ENCODE data around the gene PTRH1. TPM values are rescaled to one million over a fixed set of nuclear protein-coding genes. Genes with fewer than 3 reads are reported as not detected.

PTRH1 gene
- total and polyA plus RNA-seq, 2 of the 13 experiments (the other 11 are each of a cell fraction or from before 2014, with no cell fraction given) = 4.0 to 10.4 TPM

DNA sequence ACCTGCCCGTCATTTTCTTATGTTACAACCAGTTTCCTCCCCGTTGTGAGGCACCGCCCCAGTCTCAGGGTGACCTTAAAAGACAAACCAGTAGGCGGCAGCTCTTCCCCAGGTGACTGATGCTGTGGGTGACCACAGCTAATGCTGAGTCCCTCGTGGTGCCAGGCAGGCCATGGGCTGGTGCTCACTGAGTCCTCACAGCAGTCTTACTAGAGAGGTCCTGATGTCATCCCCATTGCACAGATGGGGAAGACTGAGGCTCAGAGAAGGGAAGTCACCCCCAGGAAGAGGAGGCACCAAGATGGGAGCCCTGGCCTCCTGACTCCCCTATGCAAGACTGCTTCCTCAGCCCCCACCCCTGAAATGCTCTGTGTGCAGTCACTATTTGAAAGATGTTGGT, 7.7 kb downstream of the PTRH1 start (continued):
- TF ChIP-seq, protein P1, sequence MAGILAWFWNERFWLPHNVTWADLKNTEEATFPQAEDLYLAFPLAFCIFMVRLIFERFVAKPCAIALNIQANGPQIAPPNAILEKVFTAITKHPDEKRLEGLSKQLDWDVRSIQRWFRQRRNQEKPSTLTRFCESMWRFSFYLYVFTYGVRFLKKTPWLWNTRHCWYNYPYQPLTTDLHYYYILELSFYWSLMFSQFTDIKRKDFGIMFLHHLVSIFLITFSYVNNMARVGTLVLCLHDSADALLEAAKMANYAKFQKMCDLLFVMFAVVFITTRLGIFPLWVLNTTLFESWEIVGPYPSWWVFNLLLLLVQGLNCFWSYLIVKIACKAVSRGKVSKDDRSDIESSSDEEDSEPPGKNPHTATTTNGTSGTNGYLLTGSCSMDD (CRISPR knock-in tag; IDR thresholded peaks at IDR 0.05) = no peak
- TF ChIP-seq ZNF619 (CRISPR knock-in tag; IDR thresholded peaks at IDR 0.05) (no peak), SMYD3 (CRISPR knock-in tag; IDR thresholded peaks at IDR 0.05) (no peak), STAG1 (CRISPR knock-in tag; IDR thresholded peaks at IDR 0.05) (peak; percentile 55), ZNF333 (CRISPR knock-in tag; IDR thresholded peaks at IDR 0.05; ENCODE audit: borderline replicate concordance) (no peak), ZNF629 (CRISPR knock-in tag; conservative IDR thresholded peaks at IDR 0.05) (peak; percentile 92), SIN3B (IDR thresholded peaks at IDR 0.05; ENCODE audit: low read length) (no peak), ZNF563 (CRISPR knock-in tag; IDR thresholded peaks at IDR 0.05) (no peak), GZF1 (CRISPR knock-in tag; IDR thresholded peaks at IDR 0.05) (no peak), ZMYM3 (CRISPR knock-in tag; IDR thresholded peaks at IDR 0.05) (0 out of 2 replicates have a peak, but pooled peaks have one; percentile 21), RAD21 (CRISPR knock-in tag; IDR thresholded peaks at IDR 0.05) (peak; percentile 31; the same call in 1 of the 2 replicates), KMT2B (CRISPR knock-in tag; IDR thresholded peaks at IDR 0.05) (no peak), NR2F6 (IDR thresholded peaks at IDR 0.05) (no peak), NR2F6 (CRISPR knock-in tag; IDR thresholded peaks at IDR 0.05) (no peak)
- TF ChIP-seq, protein P2, sequence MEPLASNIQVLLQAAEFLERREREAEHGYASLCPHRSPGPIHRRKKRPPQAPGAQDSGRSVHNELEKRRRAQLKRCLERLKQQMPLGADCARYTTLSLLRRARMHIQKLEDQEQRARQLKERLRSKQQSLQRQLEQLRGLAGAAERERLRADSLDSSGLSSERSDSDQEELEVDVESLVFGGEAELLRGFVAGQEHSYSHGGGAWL (CRISPR knock-in tag; IDR thresholded peaks at IDR 0.05) = no peak
- TF ChIP-seq, protein P3, sequence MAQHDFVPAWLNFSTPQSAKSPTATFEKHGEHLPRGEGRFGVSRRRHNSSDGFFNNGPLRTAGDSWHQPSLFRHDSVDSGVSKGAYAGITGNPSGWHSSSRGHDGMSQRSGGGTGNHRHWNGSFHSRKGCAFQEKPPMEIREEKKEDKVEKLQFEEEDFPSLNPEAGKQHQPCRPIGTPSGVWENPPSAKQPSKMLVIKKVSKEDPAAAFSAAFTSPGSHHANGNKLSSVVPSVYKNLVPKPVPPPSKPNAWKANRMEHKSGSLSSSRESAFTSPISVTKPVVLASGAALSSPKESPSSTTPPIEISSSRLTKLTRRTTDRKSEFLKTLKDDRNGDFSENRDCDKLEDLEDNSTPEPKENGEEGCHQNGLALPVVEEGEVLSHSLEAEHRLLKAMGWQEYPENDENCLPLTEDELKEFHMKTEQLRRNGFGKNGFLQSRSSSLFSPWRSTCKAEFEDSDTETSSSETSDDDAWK (CRISPR knock-in tag; IDR thresholded peaks at IDR 0.05) = no peak
- TF ChIP-seq, protein P4, sequence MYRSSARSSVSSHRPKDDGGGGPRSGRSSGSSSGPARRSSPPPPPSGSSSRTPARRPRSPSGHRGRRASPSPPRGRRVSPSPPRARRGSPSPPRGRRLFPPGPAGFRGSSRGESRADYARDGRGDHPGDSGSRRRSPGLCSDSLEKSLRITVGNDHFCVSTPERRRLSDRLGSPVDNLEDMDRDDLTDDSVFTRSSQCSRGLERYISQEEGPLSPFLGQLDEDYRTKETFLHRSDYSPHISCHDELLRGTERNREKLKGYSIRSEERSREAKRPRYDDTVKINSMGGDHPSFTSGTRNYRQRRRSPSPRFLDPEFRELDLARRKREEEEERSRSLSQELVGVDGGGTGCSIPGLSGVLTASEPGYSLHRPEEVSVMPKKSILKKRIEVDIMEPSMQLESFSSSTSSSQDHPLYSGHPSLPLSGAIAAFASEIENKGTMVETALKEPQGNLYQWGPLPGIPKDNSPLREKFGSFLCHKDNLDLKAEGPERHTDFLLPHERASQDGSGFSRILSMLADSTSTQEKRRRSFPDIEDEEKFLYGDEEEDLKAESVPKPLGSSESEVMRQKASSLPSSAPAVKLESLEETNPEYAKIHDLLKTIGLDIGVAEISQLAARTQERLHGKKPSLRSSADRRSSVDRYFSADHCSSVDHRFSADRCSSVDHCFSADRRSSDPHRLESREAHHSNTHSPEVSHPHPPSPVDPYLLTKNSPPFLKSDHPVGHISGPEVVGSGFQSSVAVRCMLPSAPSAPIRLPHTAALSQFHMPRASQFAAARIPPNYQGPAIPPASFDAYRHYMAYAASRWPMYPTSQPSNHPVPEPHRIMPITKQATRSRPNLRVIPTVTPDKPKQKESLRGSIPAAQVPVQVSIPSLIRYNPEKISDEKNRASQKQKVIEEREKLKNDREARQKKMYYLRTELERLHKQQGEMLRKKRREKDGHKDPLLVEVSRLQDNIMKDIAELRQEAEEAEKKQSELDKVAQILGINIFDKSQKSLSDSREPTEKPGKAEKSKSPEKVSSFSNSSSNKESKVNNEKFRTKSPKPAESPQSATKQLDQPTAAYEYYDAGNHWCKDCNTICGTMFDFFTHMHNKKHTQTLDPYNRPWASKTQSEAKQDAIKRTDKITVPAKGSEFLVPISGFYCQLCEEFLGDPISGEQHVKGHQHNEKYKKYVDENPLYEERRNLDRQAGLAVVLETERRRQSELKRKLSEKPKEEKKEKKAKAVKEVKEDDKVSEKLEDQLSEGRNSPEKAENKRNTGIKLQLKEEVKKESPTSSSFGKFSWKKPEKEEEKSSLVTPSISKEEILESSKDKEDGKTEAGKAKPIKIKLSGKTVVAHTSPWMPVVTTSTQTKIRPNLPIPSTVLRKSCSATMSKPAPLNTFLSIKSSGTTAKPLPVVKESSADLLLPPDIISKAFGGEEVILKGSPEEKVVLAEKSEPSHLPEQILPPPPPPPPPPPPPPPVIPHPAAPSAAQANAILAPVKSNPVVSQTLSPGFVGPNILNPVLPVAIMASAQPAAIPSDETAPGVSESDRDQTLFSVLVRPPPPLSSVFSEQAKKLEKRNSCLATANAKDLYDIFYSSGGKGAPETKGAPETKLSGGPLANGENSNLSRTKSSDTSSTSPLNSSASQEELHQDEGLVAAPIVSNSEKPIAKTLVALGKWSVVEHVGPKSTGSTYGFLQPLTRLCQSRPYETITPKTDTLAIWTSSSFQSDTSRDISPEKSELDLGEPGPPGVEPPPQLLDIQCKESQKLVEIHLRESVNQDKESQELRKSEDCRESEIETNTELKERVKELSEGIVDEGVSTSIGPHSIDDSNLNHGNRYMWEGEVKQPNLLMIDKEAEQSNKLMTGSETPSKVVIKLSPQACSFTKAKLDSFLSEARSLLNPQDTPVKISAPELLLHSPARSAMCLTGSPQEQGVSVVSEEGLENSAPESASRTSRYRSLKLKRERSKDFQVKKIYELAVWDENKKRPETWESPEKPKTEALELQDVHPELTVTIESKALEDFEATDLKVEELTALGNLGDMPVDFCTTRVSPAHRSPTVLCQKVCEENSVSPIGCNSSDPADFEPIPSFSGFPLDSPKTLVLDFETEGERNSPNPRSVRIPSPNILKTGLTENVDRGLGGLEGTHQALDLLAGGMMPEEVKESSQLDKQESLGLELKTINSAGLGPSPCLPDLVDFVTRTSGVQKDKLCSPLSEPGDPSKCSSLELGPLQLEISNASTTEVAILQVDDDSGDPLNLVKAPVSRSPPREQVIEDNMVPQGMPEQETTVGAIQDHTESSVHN (CRISPR knock-in tag; IDR thresholded peaks at IDR 0.05) = no peak
- TF ChIP-seq, protein P5, sequence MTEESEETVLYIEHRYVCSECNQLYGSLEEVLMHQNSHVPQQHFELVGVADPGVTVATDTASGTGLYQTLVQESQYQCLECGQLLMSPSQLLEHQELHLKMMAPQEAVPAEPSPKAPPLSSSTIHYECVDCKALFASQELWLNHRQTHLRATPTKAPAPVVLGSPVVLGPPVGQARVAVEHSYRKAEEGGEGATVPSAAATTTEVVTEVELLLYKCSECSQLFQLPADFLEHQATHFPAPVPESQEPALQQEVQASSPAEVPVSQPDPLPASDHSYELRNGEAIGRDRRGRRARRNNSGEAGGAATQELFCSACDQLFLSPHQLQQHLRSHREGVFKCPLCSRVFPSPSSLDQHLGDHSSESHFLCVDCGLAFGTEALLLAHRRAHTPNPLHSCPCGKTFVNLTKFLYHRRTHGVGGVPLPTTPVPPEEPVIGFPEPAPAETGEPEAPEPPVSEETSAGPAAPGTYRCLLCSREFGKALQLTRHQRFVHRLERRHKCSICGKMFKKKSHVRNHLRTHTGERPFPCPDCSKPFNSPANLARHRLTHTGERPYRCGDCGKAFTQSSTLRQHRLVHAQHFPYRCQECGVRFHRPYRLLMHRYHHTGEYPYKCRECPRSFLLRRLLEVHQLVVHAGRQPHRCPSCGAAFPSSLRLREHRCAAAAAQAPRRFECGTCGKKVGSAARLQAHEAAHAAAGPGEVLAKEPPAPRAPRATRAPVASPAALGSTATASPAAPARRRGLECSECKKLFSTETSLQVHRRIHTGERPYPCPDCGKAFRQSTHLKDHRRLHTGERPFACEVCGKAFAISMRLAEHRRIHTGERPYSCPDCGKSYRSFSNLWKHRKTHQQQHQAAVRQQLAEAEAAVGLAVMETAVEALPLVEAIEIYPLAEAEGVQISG (CRISPR knock-in tag; IDR thresholded peaks at IDR 0.05) = no peak
